Stimulated activated CD4-positive, alpha-beta T cell treated with anti-CD3 and anti-CD28 coated beads, Interleukin-1b, Interleukin-23, amount 100 ng/mL, for 48 hours (primary cell): ENCODE results near the gene DRC7.
"Not testable (repeated sequence)": the region's sequence is repeated elsewhere in the genome, so short reads cannot be mapped to it uniquely, and the experiment has no call there.

Experiments
- DNase-seq: peaks from one replicate; pipeline ENCODE4 v3.0.0-alpha.2; 2020

The DRC7 gene

DNA sequence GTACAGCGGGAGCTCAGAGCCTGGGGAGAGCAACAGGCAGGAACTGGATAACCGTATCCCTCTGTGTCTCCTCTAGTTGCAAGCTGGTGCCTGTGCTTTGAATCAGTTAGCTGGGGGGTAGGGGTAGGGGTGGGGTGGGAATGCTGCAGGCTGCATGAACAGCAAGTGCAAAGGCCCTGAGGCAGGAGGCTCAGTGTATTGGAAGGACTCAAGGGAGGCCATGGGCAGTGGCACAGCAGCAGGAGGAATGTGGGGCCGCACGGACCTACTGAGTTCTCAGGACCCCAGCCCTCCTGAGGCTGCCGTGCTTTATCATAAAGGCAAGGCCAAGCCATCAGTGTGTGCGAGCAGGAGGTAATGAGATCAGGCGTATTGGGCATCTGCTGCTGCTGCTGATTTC is 44.2 kb downstream of the DRC7 start:
- no peak for DNase-seq

DNA sequence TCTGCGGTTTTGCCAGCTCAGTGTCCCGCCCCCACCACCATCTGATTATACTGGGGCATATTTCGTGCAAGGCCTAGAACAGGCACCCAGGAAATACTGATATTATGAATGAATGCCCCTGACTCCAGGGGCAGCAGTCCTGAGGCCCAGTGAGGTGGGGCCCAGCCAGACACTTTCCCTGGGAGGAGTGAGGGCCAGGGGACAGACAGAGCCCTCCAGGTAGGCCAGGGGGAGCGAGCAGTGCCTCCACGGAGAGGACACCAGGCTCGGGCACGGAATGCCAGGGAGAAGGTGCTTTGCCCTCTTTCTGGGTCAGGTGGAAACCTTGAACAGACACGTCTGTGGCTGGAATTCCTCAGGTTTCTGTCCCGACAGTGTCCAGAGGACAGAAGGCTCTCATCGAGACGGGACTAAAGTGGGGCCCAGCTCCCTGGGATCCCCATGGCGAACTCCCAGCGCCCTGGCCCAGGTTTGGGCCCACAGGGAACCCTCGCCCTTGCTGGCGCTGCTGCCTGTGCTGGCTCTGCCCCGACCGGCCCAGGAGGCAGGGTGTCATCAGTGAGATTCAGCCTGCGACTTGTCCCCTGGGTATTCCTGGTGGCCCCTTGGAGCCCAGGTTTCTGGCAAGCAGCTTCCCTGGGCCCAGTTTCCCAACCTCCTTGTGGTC is 45.3 kb downstream of the DRC7 start:
- no peak for DNase-seq

DNA sequence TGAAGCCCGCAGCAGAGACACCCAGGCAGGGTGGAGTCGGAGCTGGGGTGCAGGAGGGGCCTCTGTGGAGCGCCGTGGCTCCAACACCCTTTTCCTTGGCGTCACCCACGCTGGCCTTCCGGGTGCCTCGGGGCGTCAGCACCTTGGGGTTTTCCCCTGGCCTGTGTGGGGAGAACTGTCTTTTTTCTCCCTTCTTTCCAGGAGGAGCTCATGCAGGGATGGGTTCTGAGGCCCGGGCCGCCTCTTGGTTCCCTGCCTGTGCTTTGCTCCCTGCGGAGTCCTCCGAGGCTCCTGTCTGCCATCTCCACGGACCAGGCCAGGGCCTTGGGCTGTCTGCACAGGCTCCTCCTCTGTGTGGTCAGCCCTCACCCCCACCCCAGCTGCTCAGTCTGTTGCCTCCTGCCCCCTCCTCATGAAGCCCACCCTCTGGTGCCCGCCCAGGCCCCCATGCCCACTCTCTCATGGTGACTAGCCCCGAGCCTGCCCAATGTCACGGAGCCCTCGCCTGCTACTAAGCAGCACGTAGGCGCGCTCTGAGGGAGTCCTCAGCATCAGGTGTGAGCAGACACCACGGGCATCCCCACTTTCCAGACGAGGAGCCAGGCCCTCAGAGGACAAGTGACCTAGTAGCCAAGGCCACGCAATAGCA is 45.9 kb downstream of the DRC7 start:
- no peak for DNase-seq

DNA sequence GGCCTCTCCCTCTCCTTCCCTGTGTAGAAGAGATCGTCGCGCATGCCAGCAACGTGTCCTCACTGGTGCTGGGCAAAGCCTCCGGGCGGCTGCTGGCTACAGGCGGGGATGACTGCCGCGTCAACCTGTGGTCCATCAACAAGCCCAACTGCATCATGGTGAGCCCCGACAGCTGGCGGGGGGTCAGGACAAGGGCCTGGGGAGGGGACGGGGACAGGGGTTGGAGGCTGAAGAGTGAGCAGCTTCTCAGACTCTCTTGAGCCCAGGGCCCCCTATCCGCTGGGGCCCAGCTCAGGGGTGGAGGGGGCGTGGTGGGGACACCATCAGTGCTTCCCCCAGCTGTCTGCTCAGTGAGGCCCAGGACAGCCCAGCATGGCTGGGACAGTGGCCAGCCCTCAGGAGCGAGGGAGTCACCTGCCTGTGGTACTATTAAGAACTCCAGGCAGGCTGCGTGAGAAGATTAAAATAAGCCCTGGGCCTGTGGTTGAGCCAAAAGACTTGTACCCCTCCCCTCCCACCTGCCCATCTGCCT is 47.1 kb downstream of the DRC7 start:
- no peak for DNase-seq

DNA sequence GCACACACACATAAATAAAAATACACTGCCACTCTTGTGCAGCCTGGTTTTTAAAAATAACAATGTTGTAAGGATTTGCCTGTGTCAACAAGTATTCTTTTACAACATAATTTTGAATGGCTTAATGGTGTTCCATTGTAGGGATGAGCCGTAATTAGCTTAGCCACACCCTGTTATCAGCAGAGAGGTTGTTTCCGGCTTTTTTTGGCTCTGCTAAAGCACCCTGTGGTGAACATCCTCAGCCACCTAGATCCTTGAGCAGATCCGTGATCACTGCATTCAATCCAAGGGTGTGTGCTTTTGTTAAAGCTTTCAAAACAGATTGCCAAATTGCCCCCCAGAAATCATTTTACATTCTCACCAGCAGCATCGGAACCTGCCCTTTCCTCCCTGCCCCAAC is 47.9 kb downstream of the DRC7 start:
- DNase-seq, result no peak

DNA sequence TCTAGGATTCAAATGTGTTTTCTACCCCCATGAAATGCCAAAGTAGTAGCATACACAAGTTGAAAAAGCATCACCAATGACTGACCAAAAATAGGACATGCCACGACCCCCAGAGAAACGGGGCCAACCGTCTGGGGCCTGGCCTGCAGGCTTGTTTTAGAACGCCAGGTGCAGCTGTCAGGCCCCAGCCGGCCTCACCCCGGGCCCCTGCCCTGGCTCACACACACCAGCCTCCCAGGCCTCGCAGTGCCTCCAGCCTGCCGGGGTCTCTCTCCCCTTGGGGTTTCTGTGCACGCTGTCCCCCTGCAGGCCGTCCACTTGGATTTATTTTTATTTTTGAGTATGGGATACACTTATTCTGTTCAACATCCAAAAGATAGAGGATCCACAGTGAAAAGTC is 48.9 kb downstream of the DRC7 start:
- no peak for DNase-seq

DNA sequence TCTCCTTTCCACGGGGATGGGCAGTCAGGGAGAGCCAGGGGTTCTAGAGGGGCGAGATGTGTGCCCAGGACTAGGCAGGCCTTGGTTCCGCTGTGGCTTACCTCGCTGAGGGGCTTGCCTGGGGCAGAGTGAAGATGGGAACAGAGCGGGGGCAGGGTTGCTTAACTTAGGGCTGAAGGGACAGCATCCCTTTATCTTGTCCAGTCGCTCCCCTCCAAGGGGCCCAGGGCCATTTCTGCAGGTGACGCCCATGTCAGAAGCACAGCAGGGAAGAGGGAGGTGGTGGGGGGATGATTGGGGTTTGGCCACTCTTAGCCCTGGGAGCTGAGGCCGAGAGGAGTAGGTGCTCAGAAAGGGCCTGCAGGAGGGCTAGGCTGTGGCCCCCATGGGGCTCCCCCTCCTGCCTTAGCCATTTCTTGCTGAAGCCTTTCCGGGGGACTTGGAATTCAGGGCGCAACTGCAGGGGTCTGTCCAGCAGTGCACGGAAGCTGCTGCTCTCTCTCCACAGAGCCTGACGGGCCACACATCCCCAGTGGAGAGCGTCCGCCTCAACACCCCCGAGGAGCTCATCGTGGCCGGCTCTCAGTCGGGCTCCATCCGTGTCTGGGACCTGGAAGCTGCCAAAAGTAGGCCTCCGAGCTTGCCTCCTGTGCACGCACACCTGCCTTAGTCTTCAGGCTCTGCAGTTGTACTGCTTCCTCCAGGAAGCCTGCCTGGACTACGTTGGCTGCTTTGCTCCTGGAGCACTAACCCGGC is 49.5 kb downstream of the DRC7 start:
- DNase-seq, result no peak

DNA sequence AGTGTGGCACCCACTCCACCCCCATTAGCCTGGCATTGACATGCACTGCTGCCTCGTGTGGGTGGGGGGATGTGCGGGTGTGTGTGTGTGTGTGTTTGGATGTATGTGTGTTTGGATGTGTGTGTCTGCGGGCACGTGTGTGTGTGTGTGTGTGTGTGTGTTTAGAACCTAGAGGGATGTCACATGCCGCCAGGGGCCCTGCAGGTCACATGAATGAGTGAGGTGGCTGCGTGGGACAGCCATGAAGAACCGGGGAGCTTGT is 50.0 kb downstream of the DRC7 start:
- DNase-seq, result no peak

DNA sequence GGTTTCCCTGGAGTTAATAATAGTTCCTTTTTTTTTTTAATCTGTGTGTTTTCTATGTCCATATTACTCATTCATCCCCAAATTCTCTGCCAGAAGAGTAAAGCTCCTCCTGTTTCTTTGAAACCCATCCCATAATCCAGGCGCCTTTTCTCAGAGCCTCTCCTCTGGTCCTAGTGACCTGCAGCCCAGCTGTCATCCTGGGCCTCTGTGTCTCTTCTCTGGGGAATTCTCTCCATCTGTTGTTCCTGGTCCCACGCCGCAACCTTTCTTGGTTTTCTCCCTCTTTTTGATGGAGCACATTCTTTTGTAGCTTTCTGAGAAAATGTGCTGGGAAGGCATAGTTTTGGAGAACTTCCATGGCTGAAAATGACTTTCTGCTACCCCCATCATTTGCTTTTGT is 51.2 kb downstream of the DRC7 start:
- DNase-seq, result no peak

DNA sequence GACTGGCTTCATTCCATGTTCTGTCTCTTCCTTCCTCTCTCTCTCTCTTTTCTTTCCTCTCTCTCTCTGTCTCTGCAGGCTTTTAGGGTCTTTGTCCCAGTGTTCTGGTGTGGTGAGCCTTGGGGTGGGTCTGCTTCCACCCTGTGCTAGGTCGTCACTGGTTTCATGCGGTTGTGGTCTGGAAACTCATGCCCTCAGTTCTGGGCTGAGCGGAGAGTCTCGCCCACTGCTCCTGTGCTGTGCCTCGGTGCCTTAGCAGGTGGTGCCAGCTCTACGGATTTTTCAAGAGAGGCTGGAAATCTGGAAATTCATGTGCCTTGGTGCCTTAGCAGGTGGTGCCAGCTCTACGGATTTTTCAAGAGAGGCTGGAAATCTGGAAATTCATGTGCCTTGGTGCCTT is 51.7 kb downstream of the DRC7 start:
- DNase-seq, result not testable (repeated sequence)

DNA sequence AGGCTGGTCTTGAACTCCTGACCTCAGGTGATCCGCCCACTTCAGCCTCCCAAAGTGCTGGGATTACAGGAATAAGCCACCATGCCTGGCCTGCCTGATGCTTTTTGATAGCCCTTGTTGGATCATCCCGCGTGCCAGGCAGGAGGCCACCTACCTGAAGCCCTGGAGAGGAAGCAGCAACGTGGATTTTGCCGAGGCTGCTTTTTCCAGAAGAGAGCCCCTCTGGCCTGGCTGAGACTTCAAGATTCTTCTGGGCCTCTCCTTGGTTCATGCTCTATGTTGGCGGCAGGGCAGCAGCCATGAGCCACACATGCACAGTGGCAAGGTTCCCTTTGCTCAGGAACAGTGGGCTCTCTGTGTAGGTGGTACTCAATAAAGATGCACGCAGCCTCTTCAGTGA is 52.5 kb downstream of the DRC7 start:
- DNase-seq, result no peak

DNA sequence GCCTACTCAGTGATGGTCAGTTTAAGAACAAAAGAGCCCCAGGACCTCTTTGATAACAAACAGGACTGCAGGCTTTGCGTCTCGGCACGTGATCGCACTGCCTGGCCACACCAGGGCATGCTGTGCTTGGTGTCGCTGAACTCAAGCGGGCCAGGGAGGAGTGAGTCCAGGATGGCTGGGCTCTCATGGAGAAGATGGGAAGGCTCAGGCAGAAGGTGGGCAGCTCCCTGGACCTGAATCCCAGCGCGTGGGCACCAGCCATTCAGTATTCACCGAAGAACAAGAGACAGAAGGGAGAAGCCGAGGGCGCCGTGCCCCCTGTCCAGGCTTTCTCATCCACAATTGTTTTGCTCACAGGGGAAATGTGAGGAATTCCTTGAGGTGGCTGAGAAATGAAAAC is 52.9 kb downstream of the DRC7 start:
- DNase-seq, result no peak

DNA sequence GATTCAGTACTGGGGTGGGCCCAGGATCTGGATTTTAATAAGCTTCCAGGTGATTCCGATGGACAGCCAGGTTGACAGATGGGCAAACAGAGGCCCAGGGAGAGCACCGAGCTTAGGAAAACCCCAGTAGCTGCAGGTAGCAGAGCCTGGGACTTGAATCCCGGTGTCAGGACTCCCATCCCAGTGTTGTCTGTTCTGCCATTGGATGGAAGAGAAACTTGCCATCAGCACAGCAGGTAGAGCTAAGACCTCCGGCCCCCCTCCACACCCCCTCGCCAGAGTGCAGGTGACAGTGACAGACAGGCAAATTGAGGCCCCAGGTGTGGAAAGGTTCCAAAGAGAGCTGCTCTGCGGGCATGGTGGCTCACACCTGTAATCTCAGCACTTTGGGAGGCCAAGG is 53.4 kb downstream of the DRC7 start:
- no peak for DNase-seq

DNA sequence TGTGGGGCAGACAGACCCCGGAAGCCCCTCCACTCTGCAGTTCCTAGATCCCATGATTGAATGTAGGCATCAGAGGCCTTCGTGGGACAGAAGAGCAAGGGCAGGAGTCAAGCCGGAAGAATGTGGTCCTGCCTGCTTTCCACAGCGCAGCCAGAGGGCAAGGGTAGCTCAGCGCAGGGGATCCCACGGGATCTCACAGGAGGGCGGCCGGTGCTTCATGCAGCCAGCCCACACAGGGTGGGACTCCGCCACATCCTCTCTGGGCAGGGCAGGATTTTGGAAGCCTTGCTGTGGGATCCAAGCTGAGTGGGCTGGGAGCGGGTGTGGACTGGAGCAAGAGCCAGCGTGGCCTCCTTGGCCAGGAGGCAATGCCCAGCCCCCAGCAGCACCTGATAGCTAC is 54.0 kb downstream of the DRC7 start:
- no peak for DNase-seq

DNA sequence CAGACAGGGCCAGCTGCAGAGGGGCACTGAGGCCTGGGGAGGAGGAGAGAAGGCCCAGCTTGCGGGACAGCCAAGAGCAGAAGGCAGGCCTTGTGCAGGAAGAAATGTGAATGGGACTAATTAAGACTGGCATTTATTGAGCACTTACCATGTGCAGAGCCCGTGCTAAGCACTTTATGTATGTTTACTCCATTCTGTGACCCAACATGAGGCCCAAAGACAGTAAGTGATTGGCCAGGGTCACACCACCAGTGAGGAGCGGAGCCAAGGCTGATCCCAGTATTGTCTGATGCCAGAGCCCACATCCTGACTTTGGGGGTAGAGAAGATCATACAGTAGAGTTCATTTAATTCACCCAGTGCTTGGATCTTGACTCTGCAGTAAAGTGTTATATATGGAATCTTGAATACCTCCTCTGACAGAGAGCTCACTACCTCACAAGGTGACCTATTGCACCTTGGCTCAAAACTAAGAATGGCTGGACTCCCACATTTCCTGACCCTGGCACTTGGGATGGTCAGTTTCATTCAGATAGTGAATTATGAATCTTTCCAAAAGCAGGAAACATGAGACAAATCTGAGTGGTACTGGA is 54.6 kb downstream of the DRC7 start:
- no peak for DNase-seq

DNA sequence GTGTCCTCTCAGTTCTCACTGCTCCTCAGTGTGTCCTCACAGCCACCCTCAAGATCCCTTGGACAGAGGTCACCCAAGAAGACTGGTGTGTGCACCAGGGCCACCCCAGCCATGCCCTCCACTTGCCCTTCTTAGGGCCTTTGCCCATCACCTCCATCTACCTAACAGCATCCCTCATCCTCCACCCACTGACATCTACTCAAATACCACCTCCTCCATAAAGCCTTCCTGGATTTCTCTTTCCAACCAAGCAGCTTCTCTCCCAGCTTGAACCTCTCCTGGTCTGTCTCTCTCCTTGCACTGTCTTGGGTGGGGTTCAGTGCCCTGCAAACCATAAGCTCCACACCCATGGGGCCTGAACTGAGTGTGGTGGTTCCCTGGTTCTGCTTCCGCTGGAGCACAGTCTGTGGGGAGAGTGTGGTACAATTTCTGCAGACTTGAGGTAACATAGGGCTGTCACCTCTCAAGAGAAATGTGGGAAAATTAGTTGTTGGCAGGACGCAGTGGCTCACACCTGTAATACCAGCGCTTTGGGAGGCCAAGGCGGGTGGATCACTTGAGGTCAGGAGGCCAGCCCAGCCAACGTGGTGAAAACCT is 55.3 kb downstream of the DRC7 start:
- no peak for DNase-seq

DNA sequence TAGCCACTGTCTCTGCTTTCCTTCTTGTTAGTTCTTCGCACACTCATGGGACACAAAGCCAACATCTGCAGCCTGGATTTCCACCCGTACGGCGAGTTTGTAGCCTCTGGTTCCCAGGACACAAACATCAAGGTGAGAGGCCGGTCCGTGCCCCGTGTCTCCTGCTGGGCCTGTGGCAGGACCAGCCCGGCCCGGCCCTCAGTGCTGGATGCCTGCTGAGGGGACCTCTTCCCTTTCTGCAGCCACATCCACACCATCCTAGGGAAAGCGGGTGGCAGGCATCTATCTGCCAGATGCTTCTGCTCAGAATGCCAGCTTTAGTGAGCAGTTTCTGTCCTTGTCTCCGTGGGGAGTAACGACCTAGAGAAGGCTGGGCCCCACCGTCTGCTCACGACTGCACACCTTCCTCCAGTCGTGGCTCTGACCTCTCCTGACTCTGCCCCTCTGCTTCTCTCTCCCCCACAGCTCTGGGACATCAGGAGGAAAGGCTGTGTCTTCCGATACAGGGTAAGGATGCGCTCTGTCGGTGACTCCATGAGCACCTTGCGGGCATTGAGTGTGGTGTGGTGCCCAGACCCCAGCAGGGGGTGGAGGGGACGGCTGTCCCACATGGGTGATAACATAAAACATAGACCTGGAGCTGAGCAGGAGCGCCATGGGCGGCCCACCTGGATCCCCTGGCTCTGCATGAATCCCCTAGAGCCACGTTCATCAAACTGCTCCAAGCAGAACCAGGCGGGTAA is 56.4 kb downstream of the DRC7 start:
- no peak for DNase-seq

DNA sequence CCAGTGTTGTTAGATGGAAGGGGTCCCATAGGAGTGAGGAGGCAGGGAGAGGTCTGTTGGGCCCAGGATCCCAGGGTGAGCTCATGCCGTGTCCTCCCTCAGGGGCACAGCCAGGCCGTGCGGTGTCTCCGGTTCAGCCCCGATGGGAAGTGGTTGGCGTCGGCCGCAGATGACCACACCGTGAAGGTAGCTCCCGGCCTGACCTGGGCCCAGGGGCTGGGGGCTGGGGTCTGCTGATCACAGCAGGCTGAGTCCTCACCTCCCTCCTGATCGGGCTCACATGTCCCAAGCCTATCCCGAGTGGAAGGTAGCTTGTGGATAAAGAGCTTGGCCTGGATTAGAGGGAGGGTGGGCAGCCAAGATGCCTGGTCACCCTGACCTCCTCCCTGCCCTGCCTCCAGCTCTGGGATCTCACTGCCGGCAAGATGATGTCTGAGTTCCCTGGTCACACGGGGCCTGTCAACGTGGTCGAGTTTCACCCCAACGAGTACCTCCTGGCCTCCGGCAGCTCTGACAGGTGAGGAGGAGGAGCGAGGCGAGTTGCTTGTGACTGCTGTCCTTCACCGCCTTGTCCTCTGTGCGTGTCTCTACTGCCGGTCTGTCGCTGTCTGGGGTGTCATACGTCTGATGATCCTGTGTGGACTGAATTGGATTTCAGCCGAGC is 57.1 kb downstream of the DRC7 start:
- DNase-seq, result no peak

DNA sequence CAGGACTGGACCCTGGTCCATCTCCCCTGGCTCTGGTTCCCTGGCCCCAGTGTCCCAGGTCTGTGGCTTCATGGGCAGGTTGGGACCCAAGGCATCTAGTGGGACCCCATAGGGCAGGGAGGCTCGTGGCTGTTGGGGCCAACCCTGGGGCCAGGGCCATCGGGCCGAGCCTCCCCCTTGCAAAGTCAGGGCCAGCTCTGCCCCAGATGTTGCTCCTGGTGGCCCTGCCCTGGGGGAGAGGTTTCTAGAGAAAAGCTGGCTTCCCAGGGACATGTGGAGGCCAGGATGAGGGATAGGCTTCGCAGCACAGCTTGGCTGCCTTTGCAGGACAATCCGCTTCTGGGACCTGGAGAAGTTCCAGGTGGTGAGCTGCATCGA is 57.6 kb downstream of the DRC7 start:
- DNase-seq, result no peak

DNA sequence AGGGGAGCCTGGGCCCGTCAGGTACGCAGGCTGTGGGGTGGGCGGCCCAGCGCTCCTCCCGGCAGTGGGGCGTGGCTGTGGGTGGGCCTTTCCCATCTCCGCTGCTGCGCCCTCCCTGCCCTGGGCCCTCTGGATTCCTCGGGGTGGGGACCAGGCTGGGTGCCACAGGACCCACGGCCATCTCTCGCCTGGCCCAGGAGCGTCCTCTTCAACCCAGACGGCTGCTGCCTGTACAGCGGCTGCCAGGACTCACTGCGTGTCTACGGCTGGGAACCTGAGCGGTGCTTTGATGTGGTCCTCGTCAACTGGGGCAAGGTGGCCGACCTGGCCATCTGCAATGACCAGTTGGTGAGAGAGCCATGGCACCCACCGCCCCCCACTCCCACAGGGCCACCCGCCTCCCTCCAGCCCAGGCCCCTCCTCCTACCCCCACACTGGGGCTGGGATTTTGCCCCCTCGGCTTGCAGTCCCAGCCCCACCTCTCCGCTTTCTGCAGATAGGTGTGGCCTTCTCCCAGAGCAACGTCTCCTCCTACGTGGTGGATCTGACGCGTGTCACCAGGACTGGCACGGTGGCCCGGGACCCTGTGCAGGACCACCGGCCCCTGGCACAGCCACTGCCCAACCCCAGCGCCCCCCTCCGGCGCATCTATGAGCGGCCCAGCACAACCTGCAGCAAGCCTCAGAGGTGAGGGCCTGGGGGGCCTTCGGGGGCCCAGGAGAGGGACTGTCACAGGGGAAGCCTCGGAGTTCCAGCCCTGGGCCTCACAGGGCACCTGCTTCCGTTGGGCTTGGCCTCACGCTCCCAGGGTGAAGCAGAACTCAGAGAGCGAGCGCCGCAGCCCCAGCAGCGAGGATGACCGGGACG is 58.2 kb downstream of the DRC7 start:
- no peak for DNase-seq
